ENCODE results near the gene PDE11A.
"Not testable (repeated sequence)": the region's sequence is repeated elsewhere in the genome, so short reads cannot be mapped to it uniquely, and the experiment has no call there.

The PDE11A gene

DNA sequence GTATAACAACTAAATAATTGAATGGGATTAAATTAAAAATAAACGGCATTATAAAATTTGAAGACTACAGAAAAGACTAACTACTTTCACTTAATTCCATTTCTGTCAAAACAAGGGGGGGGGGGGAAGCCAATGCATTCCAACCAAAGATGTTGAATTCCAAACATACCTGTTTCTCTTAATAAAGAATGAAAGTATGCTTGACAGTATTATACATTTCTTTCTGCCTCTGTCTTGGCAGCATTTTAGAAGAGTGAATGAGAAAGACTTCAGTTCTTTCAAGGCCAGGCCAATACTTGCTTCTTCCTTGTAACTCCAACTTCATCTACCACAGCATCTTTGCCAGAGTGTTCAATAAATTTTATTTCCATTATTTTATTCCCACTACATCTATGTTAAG, 65.9 kb downstream of the PDE11A start:
- DNase-seq, result no peak

DNA sequence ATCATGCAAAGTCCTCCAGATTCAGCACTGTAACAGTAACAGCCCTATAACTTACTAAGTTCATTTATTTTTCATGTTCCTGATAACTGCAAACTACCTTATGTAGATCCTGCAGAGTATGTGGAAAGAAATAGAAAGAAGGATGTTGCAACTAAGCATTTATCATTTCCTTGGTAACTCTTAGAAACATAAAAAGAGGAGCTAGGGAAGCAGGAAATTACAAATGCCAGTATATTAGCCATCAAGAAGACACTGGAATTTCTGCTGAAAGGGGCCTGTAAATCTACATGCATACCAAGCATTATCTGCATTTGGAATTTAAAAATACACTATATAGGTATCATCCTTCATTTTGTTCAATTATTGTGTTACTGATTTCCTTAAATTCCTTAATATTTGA, 66.8 kb downstream of the PDE11A start:
- DNase-seq, result no peak

DNA sequence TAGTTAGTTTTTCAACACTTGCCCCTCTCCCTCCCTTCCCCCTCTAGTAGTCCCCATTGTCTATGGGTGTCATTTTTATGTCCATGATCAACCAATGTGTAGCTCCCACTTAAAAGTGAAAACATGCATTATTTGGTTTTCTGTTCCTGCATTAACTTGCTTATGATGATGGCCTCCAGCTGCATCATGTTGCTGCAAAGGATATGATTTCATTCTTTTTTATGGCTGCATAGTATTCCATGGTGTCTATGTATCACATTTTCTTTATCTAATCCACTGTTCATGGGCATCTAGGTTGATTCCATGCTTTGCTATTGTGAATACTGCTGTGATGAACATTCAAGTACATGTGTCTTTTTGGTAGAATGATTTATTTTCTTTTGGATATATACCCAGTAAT, 70.5 kb downstream of the PDE11A start:
- no peak for DNase-seq

DNA sequence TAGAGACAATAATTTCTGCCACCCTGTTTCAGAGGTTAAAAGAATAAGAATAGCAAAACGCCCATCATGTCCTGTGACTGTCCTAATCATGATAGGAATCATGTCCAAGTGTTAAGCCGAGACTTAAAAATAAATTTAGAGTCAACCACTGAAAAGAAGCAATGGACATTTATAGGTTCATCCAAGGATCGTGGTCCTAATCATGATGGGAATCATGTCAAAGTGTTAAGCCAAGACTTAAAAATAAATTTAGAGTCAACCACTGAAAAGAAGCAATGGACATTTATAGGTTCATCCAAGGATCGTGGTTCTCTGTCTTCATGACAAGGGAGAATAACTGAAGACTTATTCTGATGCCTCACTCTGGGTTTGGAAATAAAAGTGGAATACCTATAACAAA, 73.6 kb downstream of the PDE11A start:
- no peak for DNase-seq

DNA sequence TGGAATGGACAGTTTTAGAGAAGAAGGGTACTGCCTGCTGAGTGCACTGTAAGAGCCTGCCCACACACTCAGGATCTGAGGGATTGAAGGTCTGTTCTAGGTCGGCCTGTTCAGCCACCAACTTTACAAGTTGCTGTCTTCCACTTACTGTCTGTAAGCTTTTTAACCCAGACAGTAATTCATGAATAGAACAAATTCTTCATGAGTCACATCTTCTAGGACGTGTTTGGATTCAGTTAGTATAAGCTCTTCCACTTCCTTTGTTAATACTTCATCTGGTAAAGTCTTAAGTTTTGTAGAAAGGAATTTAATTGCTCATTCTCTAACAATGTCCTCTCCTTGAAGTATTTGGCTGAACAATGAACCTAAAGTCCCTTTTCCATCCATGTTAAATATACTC, 74.6 kb downstream of the PDE11A start:
- no peak for DNase-seq

DNA sequence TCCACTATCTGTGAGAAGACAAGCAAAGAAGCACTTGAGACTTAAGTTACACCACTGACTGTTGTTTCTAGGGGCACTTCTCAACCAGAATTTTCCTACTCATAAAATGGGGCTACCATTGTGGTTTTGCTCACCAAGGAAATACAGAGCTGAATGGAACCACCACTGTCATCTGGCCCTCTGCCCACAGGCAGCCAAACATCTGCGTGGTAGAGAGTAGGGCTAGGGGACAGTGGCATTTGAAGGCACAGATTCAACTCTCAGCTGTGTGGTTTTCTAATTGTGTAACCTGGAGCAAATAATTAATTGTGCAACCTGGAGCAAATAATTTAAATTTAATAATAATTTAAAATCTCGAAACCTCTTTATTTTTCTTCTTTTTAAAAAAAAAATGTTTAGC, 79.6 kb downstream of the PDE11A start:
- no peak for DNase-seq

DNA sequence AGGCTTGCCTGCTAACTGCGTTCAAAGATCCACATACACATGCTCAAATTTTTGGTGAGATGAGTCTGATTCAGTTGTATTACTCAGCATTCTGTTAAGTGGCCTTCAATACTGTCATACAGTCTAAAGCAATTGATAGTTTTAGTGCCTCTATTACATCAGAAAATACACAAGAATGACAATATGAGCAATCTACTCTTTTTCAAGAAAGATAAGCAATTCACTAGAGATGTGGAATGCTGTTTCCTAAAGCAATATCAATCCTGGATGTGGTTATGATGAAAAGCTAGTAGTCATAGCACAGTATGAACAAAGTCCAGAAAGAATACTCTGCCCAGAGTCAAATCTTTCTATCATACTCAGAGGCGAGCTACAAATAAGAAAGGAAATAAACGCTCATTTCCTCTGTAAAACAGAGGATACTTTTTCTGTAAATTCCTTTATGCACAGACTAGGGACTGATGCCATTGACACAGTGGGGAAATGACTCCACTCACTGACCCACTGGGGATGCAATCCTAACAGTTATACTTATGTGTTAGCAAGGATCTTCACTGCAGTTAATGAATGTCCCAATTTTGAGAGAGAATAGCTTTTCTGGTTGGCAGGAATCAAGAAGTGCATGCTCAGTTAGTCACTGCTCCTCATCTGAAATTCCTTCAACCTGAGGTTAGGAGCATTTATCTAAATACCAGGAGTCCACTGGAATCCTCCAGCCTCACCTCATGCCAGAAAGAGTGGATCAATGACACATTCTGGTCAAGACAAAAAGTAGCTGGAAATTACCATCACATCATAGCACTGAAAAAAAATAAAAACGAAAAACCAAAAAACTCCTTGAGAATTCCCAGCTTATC, 83.3 kb downstream of the PDE11A start:
- no peak for DNase-seq

DNA sequence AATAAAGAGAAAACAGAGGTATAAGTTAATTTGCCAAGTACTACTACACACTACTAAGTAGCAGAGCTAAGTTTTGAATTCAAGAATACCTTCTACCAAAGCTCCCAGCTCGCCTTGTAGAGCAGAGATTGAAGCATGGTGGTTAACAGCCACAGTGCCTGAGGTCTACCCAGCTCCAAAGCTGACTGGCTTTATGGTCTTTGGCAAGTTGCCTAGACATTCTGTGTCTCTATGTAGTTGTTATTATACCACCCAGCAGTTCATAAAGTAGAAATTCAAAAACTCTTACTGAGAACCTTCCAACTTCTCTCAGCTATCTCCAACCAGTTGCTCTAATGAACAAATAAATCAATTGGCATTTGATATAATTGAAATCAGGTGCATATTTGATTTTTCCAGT, 87.8 kb downstream of the PDE11A start:
- DNase-seq, result no peak

DNA sequence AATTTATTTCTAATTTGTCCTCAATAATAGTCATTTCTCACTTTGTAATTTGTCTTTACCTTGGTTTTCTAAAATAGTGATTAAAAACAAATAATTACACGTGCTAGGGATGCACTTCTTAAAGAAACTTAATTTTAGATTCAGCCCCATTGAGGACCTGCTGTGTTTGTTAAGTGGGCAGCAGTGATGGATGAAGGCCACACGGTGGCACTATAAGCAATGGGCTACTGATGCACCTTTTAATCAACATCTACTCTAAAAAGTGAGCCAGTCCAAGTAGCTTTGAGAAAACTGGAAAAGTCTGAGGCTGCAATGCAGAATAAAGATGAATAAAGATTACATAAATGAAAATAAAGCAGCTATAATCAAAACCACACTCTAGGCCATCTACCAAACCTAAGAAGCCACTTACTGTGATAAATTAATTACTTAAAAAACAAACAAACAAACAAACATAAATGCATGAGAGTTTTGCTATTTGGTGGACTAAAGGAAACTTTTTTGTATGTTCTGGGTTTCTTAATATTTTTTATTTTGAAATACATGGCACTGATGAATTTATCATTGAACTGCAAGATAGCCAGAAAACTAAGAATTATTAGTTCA, 89.3 kb downstream of the PDE11A start:
- peak; percentile 1 for DNase-seq

DNA sequence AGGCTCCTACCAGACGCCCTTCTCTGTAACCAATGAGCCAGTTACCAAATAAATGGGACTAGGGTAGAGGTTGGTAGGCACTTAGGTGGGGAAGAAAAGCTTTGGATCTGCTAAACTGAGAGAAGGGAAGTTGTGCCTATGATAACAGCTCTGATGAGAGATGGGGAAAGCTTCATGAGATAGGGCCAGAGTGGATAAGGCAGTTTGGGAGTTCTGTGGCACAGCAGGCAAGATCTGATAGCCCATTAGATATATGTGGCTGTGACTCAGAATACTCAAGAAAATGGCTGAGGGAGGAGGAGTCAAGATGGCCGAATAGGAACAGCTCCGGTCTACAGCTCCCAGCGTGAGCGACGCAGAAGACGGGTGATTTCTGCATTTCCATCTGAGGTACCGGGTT, 99.8 kb downstream of the PDE11A start:
- DNase-seq, result no peak

DNA sequence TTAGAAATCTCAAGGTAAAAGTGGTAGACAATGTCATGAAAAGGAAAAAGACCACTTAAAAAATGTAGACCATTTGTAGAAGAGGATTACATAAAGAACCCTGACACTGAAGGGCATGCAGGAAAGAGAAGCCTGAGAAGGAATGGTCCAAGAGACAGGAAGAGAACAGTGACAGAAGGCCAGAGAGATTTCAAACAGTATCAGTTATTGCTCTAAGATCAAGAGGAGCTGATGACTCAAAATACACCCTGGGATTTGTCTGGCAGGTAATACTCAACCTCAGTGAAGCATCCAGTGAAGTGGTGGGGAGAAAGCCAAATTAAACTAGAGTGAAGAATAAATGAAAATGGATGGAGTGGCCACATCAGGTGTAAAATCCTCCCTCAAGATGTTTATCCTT, 100.5 kb downstream of the PDE11A start:
- DNase-seq, result no peak

DNA sequence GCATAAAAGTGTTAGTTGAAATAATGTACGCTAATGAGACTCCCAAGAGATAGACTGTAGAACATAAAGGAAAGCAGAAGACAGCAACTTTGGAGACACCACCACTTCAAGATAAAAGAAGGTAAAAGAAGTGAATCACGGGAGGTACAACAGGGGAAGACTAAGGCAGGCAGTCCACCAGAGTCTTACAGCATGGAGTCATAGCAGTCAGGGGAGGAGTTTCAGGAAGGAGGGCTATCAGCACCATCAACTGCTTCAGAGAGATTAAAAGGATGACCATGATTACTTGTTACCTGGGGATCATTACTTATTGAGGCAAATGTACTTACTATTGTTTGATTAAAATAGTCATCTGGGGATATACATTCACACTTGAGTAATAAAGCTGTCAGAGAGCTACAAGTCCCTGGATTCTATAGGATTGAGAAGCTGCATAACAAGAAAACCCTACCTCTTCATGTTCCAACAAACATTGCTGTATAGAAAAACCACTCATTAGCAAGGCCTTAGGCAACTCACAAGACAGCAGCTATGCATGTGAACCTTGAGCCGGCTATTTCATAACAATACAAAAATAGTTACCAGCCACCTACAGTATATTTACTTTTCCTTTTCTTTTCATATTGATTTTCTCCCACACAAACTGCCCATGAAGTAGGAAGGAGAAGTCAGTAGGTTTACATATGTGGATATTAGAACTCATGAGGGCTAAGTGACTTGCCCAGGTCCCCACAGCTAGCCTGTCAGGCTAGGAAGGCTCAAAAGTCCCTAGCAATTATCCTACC, 101.7 kb downstream of the PDE11A start:
- DNase-seq, result no peak

DNA sequence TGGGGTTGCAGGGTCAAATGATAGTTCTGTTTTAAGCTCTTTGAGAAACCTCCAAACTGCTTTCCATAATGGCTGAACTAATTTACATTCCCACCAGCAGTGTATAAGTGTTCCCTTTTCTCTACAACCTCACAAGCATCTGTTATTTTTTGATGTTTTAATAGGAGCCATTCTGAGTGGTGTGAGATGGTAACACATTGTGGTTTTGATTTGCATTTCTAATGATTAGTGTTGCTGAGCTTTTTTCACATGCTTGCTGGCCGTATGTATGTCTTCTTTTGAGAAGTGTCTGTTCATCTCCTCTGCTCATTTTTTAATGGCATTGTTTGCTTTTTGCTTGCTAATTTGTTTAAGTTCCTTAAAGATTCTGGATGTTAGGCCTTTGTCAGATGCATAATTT, 107.7 kb downstream of the PDE11A start:
- DNase-seq, result no peak

DNA sequence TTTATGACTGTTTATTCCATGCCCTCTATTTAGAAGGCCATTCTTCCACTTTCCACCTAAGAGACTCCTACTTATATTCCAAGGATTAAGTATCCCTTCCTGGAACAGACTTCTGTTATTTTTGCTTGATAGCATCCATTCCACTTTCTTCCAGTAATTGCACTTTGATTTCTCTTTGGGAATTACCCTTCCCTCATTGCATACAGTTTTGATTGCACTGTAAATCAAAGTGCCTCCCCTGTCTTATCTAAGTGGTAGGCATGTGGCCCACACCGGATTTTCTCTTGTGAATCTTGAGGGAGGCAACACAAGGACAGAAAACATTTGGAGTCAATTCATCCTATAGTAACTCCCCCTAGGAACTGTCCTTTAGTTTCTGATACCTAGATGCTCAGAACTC, 120.4 kb downstream of the PDE11A start:
- DNase-seq, result no peak

DNA sequence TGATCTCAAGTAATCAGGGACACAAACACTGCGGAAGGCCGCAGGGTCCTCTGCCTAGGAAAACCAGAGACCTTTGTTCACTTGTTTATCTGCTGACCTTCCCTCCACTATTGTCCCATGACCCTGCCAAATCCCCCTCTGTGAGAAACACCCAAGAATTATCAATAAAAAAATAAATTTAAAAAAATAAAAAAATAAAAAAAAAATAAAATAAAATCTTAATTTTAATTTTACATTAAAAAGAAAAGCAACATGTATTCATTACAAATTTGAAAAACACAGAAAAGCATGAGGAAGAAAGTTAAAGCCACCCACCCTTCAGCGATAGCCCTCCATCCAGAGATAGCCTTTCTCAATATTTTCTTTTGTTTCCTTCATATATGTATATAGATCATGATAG, 125.0 kb downstream of the PDE11A start:
- DNase-seq, result not testable (repeated sequence)

DNA sequence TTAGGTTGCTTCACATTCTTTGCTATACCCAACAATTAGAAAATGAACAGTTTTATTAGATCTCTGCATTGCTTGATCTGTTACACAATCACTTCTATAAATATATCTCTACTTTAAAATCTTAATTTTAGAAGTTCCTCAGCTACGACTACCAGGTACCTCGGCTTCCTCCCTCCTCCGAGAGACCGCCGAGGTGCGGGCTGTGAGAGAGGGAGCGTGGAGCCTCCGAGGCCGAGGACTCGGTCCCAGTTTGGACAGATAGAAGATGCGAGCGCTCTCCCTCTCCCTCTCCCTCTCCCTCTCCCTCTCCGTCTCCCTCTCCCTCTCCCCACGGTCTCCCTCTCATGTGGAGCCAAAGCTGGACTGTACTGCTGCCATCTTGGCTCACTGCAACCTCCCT, 128.0 kb downstream of the PDE11A start:
- DNase-seq, result not testable (repeated sequence)

DNA sequence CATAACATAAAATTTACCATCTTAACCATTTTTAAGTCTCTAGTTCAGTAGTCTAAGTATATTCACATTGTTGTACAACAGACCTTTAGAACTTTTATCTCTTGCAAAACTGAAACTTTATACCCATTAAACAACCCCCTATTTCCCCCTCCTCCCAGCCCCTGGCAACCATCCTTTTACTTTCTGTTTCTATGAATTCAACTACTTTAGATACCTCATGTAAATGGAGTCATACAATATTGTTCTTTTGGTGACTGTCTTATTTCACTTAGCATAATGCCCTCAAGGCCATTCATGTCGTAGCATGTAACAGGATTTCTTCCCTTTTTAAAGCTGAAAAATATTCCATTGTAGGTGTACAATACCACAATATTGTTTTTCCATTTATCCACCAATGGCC, 129.8 kb downstream of the PDE11A start:
- no peak for DNase-seq

DNA sequence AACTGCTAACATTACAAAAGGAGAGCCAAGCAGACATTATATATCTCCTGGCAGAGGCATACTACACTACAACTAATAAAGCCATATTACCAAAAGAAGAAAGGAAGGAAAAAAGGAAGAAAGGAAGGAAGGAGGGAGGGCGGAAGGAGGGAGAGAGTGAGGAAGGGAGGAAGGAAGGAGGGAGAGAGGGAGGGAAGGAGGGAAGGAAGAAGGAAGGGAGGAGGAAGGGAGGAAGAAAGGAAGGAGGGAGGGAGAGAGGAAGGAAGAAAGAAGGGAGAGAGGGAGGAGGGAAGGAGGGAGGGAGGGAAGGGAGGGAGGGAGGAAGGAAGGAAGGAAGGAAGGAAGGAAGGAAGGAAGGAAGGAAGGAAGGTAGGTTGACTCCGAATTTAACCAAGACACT, 133.4 kb downstream of the PDE11A start:
- DNase-seq, result no peak

DNA sequence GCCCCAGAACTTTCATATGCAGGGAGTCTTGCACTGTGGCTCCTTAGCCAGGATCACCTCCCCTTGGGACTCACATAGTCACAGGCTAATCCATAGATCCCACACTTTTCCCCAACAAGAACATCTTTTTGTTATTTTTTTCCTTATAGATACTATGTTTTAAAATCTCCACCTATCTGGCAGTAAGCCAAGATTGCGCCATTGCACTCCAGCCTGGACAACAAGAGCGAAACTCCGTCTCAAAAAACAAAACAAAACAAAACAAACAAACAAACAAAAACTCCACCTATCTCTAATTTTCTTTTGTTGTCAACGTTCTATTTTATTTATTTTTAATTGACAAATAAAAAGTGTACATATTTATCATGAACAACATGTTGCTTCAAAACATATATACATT, 141.7 kb downstream of the PDE11A start:
- no peak for DNase-seq

DNA sequence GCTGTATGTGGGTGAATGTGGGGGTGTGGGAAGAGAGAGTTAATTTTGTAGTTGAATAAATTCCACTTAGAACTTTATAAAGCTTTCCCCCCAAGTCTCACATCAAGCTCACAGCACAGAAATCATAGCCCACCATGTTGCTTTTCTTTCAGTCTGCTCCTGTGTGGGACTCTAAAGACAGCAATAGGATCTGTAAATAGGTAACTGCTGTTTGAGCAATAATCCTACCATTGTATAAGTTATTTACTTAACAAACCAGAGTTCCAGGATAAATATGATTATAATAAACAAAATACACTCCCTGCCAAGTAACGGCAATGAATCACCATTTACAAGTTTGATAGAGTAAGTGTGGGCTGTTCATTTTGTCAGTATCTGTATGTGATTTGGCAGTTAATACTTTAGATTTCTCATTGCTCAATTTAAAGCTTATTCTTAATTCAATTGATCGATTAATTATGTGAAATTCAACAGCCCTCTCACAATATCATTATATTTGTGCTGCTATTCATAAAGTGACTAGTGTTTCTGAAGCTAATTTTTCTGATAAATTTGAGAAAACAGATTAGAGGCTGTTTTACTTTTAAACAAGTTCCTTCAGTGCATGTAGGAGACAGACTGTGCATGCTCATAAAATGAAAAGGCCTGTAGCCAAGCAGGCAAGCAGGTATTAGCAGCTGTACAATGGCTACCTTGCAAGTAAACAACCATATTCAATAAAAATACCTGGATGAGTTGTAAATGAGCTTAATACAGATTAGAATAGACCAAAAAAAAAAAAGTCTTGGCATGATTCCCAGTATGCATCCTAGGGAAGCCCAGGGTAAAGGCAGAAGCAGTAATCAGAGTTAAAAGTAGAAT, 142.7 kb downstream of the PDE11A start:
- DNase-seq, result no peak

DNA sequence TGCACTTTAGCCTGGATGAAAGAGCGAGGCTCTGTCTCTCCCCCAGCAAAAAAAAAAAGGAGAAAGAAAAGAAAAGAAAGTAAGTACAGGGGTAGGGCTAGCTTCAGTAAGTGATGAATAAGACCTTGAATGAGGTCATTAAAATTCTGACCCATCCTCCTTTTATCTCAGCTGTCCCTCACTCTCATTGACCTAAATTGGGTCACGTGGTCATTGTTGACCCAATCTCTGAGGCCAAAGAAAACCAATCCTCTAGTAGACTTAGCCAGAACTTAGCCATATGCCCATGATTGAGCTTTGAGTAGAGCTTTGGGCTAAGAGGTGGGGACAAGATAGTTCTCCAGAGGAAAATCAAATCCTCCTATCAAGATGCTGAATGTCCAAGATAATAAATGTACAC, 149.3 kb downstream of the PDE11A start:
- no peak for DNase-seq

DNA sequence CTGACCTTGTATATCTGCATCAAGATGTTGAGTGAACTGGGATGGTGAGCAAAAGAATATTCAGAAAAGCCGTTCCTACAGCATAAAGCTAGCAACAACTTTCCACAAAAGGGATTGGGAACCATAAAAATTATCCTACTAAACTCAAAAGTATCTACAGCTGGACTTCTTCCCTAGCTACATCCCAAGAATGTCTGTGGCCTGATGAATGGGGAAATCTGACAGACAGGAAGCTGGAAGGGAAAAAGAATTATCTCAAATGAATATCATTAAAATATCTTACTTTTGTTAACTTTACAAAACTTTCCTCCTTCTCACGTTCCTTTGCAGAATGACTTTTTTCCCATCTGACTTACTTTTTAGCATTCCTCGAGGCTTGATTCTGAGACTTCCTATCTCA, 150.9 kb downstream of the PDE11A start:
- DNase-seq, result no peak

DNA sequence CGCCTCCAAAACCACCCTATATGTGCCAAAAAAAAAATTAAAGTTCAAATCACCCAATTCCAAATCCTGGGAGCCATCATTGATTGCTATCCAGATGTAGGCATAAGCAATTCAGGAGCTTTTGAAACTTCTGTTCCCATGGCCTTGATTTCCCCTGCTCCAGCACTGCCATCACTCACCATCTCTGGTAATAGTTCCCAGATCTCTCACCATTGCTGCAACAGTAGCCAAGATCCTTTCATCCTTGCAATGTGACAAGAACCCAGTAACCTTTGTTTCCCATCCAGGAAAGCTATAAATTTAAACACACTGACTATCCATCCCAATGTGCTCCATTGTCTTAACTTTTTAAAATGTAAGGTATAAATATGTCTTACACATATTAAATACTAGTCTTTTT, 155.4 kb downstream of the PDE11A start:
- no peak for DNase-seq

Measured in stimulated activated naive CD4-positive, alpha-beta T cell treated with Interleukin-2 at 50 U/mL for 16 hours (primary cell).